ENCODE data around the gene PCDHGB6. TPM values are rescaled to one million over a fixed set of nuclear protein-coding genes. Genes with fewer than 3 reads are reported as not detected.
A peak's percentile ranks its signal among the peaks of the same experiment; 100 is the strongest.
"Not testable (repeated sequence)": the region's sequence is repeated elsewhere in the genome, so short reads cannot be mapped to it uniquely, and the experiment has no call there.

The PCDHGB6 gene
- total and polyA plus RNA-seq, 7 experiments from 2014 or later = 0.05 to 0.44 (median 0.16) TPM

- peak overlapping the region in 1 of 10 donors; percentile 6 for H3K4me3 Mint-ChIP-seq
Observed at GRCh38 chr5:141409598-141410306, 1.9 kb downstream of the PCDHGB6 start.

GRCh38 chr5:141411575-141411974 is 3.8 kb downstream of the PCDHGB6 start:
- H3K36me3 Mint-ChIP-seq = peaks cover 4 to 33% (median 16%) of the 10 kb centered on the region in 5 donors
- H3K4me3 Mint-ChIP-seq = no peak overlapping the region
- H3K9me3 ChIP-seq (ENCODE audit: control insufficient read depth in 2 of 3, low read length in 3 of 3) = peaks cover 0 to 31% (median 0%) of the 10 kb centered on the region in 3 experiments
- no peaks in the 10 kb centered on the region for H3K36me3 ChIP-seq (ENCODE audit: control insufficient read depth in 2 of 3, insufficient read depth in 3 of 3, low read length in 3 of 3)
- CTCF ChIA-PET = interaction anchor here (3.2 kb wide), 1 partner anchor 152 kb away, joined by 17 read pairs; no protein-coding TSS in a partner anchor
- intact Hi-C loops (cut with micrococcal nuclease) = loop anchor here in 1 of 2 donors (5.0 to 10.0 kb wide), 2 partner anchors 89 to 463 kb away; partner anchors contain the start of genes PCDH1 and TAF7
- no peak overlapping the region for H3K27ac ChIP-seq (ENCODE audit: low read depth, low read length)
- ATAC-seq = no peak
- H3K9me3 Mint-ChIP-seq = peaks cover 14 to 80% (median 50%) of the 10 kb centered on the region in 11 donors
- peaks cover 22% of the 10 kb centered on the region in 2 donors for H3K27me3 ChIP-seq (ENCODE audit: control insufficient read depth in 2 of 2, insufficient read depth in 2 of 2, low read length in 2 of 2)
- H3K27me3 Mint-ChIP-seq = peaks cover 68 to 81% (median 75%) of the 10 kb centered on the region in 5 donors
- no peak overlapping the region for H3K27ac Mint-ChIP-seq
- no peak for DNase-seq
- peaks cover 0 to 5% of the 10 kb centered on the region in 2 donors for H3K4me1 ChIP-seq (ENCODE audit: control insufficient read depth in 2 of 2, insufficient read depth in 2 of 2, low read length in 2 of 2)
- no peak overlapping the region for H3K4me3 ChIP-seq (ENCODE audit: low read length)
- H3K4me1 Mint-ChIP-seq = peaks cover 11 to 30% (median 19%) of the 10 kb centered on the region in 7 donors
- POLR2A ChIA-PET = no interaction called here

More at GRCh38 chr5:141409598-141410306, 1.9 kb downstream of the PCDHGB6 start:
- peaks cover 7 to 33% (median 16%) of the 10 kb centered on the region in 5 donors for H3K36me3 Mint-ChIP-seq
- no peak overlapping the region for H3K4me3 ChIP-seq (ENCODE audit: low read length)
- peaks cover 0 to 31% (median 0%) of the 10 kb centered on the region in 3 experiments for H3K9me3 ChIP-seq (ENCODE audit: control insufficient read depth in 2 of 3, low read length in 3 of 3)
- H3K27me3 Mint-ChIP-seq = peaks cover 61 to 82% (median 78%) of the 10 kb centered on the region in 5 donors
- H3K9me3 Mint-ChIP-seq = peaks cover 14 to 82% (median 45%) of the 10 kb centered on the region in 11 donors
- peaks cover 0 to 5% of the 10 kb centered on the region in 2 donors for H3K4me1 ChIP-seq (ENCODE audit: control insufficient read depth in 2 of 2, insufficient read depth in 2 of 2, low read length in 2 of 2)
- no peak overlapping the region for H3K27ac ChIP-seq (ENCODE audit: low read depth, low read length)
- no peaks in the 10 kb centered on the region for H3K36me3 ChIP-seq (ENCODE audit: control insufficient read depth in 2 of 3, insufficient read depth in 3 of 3, low read length in 3 of 3)
- DNase-seq = no peak
- POLR2A ChIA-PET = no interaction called here
- no peak for ATAC-seq
- H3K27ac Mint-ChIP-seq = peak overlapping the region in 4 of 9 donors; percentile 19 to 80 (median 59)
- intact Hi-C loops (cut with micrococcal nuclease) = loop anchor here in 1 of 2 donors (5.0 to 10.0 kb wide), 2 partner anchors 87 to 465 kb away; partner anchors contain the start of genes PCDH1 and TAF7
- peaks cover 16 to 24% of the 10 kb centered on the region in 2 donors for H3K27me3 ChIP-seq (ENCODE audit: control insufficient read depth in 2 of 2, insufficient read depth in 2 of 2, low read length in 2 of 2)
- H3K4me1 Mint-ChIP-seq = peaks cover 7 to 24% (median 14%) of the 10 kb centered on the region in 7 donors
- CTCF ChIA-PET = no interaction called here

DNA sequence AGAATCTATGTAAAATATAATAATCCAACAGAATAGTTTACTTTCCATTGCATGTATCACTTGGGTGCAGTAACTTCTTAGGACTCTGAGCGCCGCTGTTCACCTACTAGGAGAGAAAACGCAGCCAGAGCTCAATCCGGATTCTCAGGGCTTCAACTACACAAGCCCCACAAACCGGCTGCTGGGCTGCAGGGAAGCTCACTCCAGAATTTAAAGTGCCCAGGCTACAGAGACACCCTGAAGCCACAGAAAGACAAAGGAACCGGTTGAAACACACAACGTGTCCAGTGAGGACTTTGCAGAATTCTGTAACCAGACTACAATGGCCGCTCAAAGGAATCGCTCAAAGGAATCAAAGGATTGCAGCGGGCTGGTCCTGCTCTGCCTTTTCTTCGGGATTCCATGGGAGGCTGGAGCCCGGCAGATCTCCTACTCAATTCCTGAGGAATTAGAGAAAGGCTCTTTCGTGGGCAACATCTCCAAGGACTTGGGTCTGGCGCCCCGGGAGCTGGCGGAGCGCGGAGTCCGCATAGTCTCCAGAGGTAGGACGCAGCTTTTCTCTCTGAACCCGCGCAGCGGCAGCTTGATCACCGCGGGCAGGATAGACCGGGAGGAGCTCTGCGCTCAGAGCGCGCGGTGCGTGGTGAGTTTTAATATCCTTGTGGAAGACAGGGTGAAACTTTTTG is 5.2 kb downstream of the PCDHGB6 start, which contains the start of gene PCDHGA10:
PCDHGA10 (plus strand) TSS at position 134 of the 686 bp plus-strand sequence; CDS start at position 323, 189 bp downstream.
- Mint-ChIP-seq H3K27me3 (peaks cover 69 to 80% (median 75%) of the 10 kb centered on the region in 5 donors), H3K4me3 (peak within 1 kb of the TSS; percentile 83 to 92 (median 87)), H3K4me1 (peaks cover 13 to 27% (median 19%) of the 10 kb centered on the region in 7 donors), H3K9me3 (peaks cover 11 to 77% (median 49%) of the 10 kb centered on the region in 11 donors), H3K27ac (peak within 1 kb of the TSS in 2 of 9 donors; percentile 54 to 56), H3K36me3 (peaks cover 4 to 36% (median 19%) of the 10 kb centered on the region in 5 donors)
- POLR2A ChIA-PET = no interaction called here
- Histone ChIP-seq H3K4me3 (ENCODE audit: low read length) (peak within 1 kb of the TSS; percentile 73), H3K9me3 (ENCODE audit: control insufficient read depth in 2 of 3, low read length in 3 of 3) (peaks cover 0 to 32% (median 0%) of the 10 kb centered on the region in 3 experiments), H3K36me3 (ENCODE audit: control insufficient read depth in 2 of 3, insufficient read depth in 3 of 3, low read length in 3 of 3) (no peaks in the 10 kb centered on the region), H3K27me3 (ENCODE audit: control insufficient read depth in 2 of 2, insufficient read depth in 2 of 2, low read length in 2 of 2) (peaks cover 23% of the 10 kb centered on the region in 2 donors), H3K27ac (ENCODE audit: low read depth, low read length) (no peak within 1 kb of the TSS), H3K4me1 (ENCODE audit: control insufficient read depth in 2 of 2, insufficient read depth in 2 of 2, low read length in 2 of 2) (peaks cover 0 to 5% of the 10 kb centered on the region in 2 donors)
- peak in 7 of 9 donors; percentile 38 to 66 (median 52) for DNase-seq
- intact Hi-C loops (cut with micrococcal nuclease) = loop anchor here (1.0 to 10.0 kb wide), 7 partner anchors 91 to 462 kb away; partner anchors contain the start of genes TAF7 (in 2 of the 2) and PCDH1 (in 1 of the 2)
- CTCF ChIA-PET = interaction anchor here (0.6 to 3.2 kb wide), 10 partner anchors 17 to 154 kb away, joined by 3 to 17 read pairs (median 4); partner anchors contain the start of gene PCDHGA12
- ATAC-seq = peak; percentile 84

DNA sequence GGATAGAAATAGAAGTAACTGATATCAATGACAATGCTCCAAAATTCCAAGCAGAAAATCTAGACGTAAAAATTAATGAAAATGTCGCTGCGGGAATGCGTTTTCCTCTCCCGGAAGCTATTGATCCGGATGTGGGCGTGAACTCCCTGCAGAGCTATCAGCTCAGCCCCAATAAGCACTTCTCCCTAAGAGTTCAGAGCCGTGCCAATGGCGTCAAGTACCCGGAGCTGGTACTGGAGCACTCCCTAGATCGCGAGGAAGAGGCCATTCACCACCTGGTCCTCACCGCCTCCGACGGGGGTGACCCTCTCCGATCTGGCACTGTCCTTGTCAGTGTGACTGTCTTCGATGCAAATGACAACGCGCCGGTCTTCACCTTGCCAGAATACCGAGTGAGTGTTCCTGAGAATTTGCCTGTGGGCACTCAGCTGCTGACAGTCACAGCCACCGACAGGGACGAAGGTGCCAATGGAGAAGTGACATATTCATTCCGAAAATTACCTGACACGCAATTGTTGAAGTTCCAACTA is 5.8 kb downstream of the PCDHGB6 start:
- CTCF ChIA-PET = interaction anchor here (0.8 to 3.2 kb wide), 6 partner anchors 99 to 153 kb away, joined by 3 to 17 read pairs (median 4); no protein-coding TSS in a partner anchor
- peaks cover 16 to 26% (median 19%) of the 10 kb centered on the region in 7 donors for H3K4me1 Mint-ChIP-seq
- ATAC-seq (no peak), DNase-seq (no peak)
- peaks cover 69 to 81% (median 75%) of the 10 kb centered on the region in 5 donors for H3K27me3 Mint-ChIP-seq
- H3K36me3 ChIP-seq (ENCODE audit: control insufficient read depth in 2 of 3, insufficient read depth in 3 of 3, low read length in 3 of 3) = no peaks in the 10 kb centered on the region
- H3K4me1 ChIP-seq (ENCODE audit: control insufficient read depth in 2 of 2, insufficient read depth in 2 of 2, low read length in 2 of 2) = peaks cover 0 to 5% of the 10 kb centered on the region in 2 donors
- H3K27ac Mint-ChIP-seq = peak overlapping the region in 2 of 9 donors; percentile 54 to 56
- H3K9me3 ChIP-seq (ENCODE audit: control insufficient read depth in 2 of 3, low read length in 3 of 3) = peaks cover 0 to 33% (median 6%) of the 10 kb centered on the region in 3 experiments
- POLR2A ChIA-PET = no interaction called here
- H3K27ac ChIP-seq (ENCODE audit: low read depth, low read length) = no peak overlapping the region
- peak overlapping the region; percentile 83 to 92 (median 87) for H3K4me3 Mint-ChIP-seq
- H3K36me3 Mint-ChIP-seq = peaks cover 4 to 39% (median 16%) of the 10 kb centered on the region in 5 donors
- H3K9me3 Mint-ChIP-seq = peaks cover 13 to 77% (median 49%) of the 10 kb centered on the region in 11 donors
- intact Hi-C loops (cut with micrococcal nuclease) = loop anchor here (1.0 to 10.0 kb wide), 6 partner anchors 91 to 461 kb away; partner anchors contain the start of genes TAF7 (in 2 of the 2) and PCDH1 (in 1 of the 2)
- peak overlapping the region; percentile 73 for H3K4me3 ChIP-seq (ENCODE audit: low read length)
- H3K27me3 ChIP-seq (ENCODE audit: control insufficient read depth in 2 of 2, insufficient read depth in 2 of 2, low read length in 2 of 2) = peaks cover 23 to 27% of the 10 kb centered on the region in 2 donors

- intact Hi-C loops (cut with micrococcal nuclease) = loop anchor here in 1 of 2 donors (5.0 to 10.0 kb wide), 3 partner anchors 52 to 460 kb away; partner anchors contain the start of genes PCDH1, PCDHGA5 and TAF7
- ATAC-seq; DNase-seq; POLR2A ChIA-PET; H3K36me3 ChIP-seq (ENCODE audit: control insufficient read depth in 2 of 3, insufficient read depth in 3 of 3, low read length in 3 of 3); H3K27ac ChIP-seq (ENCODE audit: low read depth, low read length); H3K27ac Mint-ChIP-seq; H3K4me3 ChIP-seq (ENCODE audit: low read length); CTCF ChIA-PET; H3K4me1 ChIP-seq (ENCODE audit: control insufficient read depth in 2 of 2, insufficient read depth in 2 of 2, low read length in 2 of 2): not testable (repeated sequence)
- Histone ChIP-seq H3K9me3 (ENCODE audit: control insufficient read depth in 2 of 3, low read length in 3 of 3) (peaks cover 0 to 33% (median 12%) of the 10 kb centered on the region in 3 experiments), H3K27me3 (ENCODE audit: control insufficient read depth in 2 of 2, insufficient read depth in 2 of 2, low read length in 2 of 2) (peaks cover 23 to 28% of the 10 kb centered on the region in 2 donors)
- Mint-ChIP-seq H3K36me3 (peaks cover 4 to 37% (median 12%) of the 10 kb centered on the region in 5 donors), H3K27me3 (peaks cover 67 to 78% (median 73%) of the 10 kb centered on the region in 5 donors), H3K9me3 (peaks cover 11 to 76% (median 44%) of the 10 kb centered on the region in 11 donors), H3K4me3 (peak overlapping the region in 9 of 10 donors; percentile 1 to 89 (median 40)), H3K4me1 (peaks cover 16 to 28% (median 19%) of the 10 kb centered on the region in 7 donors)
Observed at GRCh38 chr5:141414548-141415274, 6.9 kb downstream of the PCDHGB6 start.
